NOMO-1 (cell line): ENCODE measurements around the gene GRHPR.
A peak's percentile ranks its signal among the peaks of the same experiment; 100 is the strongest.
"Not testable (repeated sequence)": the region's sequence is repeated elsewhere in the genome, so short reads cannot be mapped to it uniquely, and the experiment has no call there.

Experiments
- DNase-seq, 2 experiments: peaks; one replicate each; lab custom pipeline; 2025; ENCODE audit not compliant: unreplicated experiment in 2 of 2; lab: John Stamatoyannopoulos, UW

Gene GRHPR

DNA sequence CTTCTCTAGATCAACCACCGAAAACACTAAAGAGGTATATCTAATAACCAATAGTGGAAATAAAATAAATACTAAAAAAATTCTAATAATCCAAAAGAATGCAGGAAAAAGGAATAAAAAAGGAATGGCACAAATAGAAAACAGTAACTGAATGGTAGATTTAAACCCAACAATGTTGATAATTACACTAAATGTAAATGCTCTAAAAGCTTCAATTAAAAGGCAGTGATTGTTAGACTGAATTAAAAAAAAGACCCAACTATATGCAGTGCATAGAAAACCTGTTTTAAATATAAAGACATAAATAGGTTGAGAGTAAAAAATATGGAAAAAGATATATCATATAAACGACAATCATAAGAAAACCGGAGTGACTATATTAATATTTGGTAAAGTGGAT, 51.9 kb downstream of the GRHPR start:
- no peak for DNase-seq

DNA sequence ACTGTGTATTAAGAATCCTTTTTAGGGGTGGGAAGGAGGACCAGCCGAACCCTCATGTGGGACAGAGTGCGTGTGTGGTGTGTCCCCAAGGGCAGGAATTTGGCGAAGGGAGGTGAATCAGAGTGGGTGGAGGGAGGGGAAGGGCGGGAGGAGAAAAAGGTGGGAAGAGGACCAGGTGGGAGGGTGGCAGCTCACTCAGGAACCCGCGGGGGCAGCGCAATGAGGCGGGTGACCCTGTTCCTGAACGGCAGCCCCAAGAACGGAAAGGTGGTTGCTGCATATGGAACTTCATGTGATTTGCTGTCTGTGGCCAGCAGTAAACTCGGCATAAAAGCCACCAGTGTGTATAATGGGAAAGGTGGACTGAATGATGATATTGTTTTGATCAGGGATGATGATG, 54.4 kb downstream of the GRHPR start:
- DNase-seq, result no peak

DNA sequence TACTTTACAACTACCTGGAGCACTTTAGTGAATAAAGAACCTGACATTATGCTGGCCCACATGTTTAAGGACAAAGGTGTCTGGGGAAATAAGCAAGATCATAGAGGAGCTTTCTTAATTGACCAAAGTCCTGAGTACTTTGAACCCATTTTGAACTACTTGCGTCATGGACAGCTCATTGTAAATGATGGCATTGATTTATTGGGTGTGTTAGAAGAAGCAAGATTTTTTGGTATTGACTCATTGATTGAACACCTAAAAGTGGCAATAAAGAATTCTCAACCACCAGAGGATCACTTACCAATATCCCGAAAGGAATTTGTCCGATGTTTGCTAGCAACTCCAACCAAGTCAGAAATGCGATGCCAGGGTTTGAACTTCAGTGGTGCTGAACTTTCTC, 54.9 kb downstream of the GRHPR start:
- not testable (repeated sequence) for DNase-seq

DNA sequence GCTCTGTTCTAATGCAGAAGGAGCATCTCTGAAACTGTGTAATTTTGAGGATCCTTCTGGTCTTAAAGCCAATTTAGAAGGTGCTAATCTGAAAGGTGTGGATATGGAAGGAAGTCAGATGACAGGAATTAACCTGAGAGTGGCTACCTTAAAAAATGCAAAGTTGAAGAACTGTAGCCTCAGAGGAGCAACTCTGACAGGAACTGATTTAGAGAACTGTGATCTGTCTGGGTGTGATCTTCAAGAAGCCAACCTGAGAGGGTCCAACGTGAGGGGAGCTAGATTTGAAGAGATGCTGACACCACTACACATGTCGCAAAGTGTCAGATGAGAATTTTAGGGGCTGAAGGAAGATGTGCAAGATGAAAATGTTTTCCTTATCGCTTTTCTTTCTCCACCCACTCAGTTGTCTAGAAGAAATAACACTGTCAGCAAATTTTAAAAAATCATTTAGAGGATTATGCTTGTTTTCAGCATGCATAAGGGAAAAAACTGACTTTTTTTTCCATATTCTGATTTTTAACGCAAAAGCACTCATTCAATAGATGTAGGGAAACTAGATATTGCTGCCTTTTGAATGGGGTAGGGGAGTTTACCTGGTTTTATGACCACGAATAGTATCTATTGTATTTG, 55.6 kb downstream of the GRHPR start:
- not testable (repeated sequence) for DNase-seq

DNA sequence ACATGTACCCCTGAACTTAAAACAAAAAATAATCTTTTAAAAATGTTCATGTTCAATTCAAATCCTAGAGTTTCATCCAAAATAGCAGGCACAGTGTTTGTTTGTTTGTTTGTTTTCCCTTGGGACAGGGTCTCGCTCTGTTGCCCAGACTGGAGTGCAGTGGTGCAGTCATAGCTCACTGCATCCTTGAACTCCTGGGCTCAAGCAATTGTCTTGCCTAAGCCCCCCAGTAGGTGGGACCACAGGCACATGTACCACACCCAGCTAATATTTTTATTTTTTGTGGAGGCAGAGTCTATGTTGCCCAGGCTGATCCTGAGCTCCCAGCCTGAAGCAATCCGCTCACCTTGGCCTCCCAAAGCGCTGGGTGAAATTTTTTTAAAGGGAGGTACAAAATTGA, 58.3 kb downstream of the GRHPR start:
- no peak for DNase-seq

DNA sequence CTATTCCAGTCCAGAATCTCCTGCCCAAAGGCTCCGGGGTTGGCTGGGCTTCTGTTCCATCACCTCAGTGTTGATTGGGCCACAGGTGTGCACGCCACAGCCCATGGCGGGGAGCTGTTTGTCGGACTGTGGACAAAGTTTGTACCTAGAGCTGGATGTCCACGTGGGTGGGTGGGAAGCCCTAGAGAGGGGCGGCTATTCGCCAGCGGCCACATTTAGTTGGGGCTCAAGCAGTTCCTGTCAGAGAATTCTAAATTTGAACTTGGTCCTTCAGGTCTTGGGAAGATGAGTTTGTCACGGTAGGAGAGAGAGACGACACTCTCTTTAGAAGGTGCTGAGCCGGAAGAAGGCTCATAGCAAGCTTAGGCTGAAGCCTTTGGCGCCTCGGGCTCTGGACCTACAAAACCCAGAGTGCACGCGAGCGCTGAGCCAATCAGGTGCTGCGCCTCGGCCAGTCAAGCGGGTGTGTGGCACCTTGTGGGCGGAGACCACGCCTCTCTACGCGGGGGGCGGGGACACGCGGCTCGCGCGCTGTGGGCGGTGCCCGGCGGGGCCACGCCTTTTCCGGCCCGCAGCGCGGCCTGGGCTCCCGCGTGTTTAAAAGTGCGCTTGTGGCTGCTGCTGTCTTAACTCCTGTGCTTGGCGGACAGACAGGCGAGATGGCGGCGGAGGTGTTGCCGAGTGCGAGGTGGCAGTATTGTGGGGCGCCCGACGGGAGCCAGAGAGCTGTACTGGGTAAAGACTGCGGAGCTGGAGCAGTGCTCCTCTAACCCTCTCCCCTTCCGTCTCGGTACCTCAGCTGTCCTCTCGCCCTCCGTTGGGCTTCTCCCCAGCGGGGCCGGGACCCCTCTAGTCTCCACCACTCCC, 63.1 kb downstream of the GRHPR start, which contains the start of gene POLR1E:
Gene POLR1E, plus strand, starts transcription at position 560 of the 867 bp plus-strand sequence. Its CDS starts 100 bp downstream, at position 660.
- peak; percentile 65 to 85 for DNase-seq

DNA sequence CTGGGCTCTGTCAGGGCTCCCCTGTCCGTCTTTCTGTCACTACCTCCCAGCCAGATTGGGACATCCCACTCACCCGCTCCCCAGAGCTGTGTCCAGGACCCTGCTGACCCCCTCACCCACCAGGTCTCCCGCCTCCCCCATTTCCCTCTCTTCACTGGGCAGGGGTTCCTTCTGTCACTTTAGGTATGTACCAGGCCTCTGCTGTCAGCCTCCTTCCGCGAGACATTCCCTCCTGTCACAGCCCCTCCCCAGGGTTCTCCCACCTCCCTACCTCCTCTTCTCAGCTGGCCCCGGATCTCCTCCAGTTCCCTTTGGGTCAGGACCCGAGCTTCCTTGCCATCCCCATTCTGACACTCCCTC, 63.7 kb downstream of the GRHPR start:
- DNase-seq, result no peak
